HS-5 (cell line): Measurements from ENCODE around the gene TAF12.
"Not testable (repeated sequence)": the region's sequence is repeated elsewhere in the genome, so short reads cannot be mapped to it uniquely, and the experiment has no call there.

Experiments
- DNase-seq: peaks from one replicate; pipeline ENCODE4 v3.0.0-alpha.2; 2012; ENCODE audit warnings: low read depth

TAF12 gene

GRCh38 chr1:28644494-28644893, 1.6 kb upstream of the TAF12 start:
- no peak for DNase-seq

DNA sequence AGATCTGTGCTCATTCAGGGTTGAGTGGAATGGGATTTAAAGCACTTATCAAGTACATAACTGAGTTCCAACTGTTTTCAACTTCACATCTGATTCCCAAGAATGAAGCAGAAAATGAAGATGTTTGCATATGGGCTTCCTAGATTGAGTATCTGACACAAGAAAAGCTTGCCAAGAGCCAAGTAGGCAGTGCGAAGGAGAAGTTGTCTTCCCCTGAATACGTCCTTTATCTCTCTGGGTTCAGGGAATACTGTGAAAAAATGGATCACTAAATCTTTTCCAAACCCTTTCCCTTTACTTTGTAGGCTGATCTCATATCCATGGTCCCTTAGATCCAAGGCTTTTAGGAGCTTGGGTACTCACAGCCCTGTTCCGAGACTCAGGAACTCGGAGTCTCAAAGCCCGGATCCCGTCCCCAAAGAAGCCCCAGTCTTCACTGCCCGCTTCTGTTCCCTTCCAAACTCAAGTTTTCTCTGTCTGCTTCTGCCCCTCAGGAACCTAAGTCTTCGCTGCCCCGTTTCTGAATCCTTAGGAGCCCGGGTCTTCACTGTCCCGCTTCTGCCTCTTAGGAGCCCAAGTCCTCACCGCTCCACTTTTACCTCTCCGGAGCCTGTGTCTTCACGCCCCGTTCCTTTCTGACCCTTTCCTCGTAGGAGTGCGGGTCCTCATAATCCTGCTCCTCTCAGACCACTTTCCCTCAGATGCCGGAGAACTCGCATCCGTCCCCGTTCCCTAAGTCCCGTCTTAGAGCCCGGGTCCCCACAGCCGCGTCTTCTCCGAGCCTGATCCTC, 616 bp downstream of the TAF12 start:
- no peak for DNase-seq

DNA sequence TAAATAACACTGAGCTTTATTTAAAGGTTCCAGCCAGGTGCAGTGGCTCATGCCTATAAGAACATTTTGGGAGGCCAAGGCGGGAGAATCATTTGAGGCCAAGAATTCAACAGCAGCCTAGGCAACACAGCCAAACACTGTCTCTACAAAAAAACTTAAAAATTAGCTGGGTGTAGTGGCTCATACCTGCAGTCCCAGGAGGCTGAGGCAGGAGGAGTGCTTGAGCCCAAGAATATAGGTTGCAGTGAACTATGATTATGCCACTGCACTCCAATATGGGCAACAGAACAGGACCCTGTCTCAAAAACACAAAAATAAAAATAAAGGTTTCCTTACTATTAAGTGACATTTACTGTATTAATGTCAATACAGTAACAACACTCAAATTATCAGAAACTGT, 2.1 kb downstream of the TAF12 start:
- DNase-seq, result no peak

DNA sequence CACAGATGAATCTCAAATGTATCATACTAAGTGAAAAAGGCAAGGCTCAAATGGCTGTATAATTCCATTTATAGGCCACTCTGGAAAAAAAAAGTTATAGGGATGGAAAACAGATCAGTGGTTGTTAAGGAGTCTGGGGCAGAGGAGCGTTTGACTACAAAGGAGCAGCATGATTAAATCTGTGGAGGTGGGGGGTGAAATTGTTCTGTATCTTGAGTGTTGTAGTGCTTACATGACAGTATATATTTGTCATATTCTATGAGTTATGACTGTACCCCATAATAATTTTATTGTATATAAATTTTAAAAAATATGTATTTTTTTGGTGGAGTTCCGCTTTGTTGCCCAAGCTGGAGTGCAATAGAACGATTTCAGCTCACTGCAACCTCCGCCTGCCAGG, 10.3 kb downstream of the TAF12 start:
- no peak for DNase-seq

- no peak for DNase-seq
Measured at GRCh38 chr1:28631713-28632112, 11.2 kb downstream of the TAF12 start.

DNA sequence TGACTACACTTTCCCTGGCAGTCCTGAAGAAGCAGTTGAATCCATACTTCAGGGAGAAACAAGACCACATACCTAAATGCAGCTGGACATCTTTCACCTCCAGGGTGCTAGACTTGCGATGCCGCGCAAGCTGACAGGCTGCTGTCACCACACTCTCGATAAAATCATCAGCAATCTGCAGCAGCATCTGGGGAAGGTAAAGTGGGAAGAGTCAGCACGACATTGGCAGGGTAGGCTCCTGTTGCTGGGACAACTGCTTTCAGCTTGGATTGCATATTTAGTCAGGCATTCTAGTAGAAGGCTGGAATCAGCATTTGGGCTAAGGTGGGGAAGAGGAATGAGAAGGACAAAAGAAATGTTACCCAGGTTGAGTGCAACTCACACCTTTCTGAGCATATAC, 29.7 kb downstream of the TAF12 start:
- no peak for DNase-seq

DNA sequence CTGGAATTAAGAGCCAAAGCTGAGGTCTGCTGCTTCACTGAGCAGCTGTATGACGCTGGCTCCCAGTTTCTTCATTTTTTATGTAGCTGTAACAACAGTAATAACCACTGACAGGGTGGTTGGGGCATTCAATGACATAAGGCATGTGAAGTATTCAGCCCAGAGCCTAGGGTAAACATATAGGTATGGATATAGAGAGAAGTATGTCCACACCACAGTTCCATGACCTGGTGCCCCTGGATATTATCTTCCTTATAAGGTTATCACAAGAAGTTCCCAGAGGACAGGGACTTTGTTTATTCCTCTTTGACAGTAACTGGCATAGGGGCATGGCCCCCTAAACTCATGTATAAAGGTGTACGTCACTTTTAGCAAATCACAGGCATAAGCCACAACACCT, 36.1 kb downstream of the TAF12 start:
- no peak for DNase-seq

GRCh38 chr1:28604962-28605361, 37.9 kb downstream of the TAF12 start:
- no peak for DNase-seq

- no peak for DNase-seq
Measured at GRCh38 chr1:28604411-28604810, 38.5 kb downstream of the TAF12 start.

GRCh38 chr1:28602536-28603439, 40.1 kb downstream of the TAF12 start:
- DNase-seq, result peak; percentile 66

GRCh38 chr1:28601696-28602095, 41.2 kb downstream of the TAF12 start:
- DNase-seq, result peak; percentile 86

- DNase-seq, result not testable (repeated sequence)
Measured at GRCh38 chr1:28596276-28596675, 46.6 kb downstream of the TAF12 start.

DNA sequence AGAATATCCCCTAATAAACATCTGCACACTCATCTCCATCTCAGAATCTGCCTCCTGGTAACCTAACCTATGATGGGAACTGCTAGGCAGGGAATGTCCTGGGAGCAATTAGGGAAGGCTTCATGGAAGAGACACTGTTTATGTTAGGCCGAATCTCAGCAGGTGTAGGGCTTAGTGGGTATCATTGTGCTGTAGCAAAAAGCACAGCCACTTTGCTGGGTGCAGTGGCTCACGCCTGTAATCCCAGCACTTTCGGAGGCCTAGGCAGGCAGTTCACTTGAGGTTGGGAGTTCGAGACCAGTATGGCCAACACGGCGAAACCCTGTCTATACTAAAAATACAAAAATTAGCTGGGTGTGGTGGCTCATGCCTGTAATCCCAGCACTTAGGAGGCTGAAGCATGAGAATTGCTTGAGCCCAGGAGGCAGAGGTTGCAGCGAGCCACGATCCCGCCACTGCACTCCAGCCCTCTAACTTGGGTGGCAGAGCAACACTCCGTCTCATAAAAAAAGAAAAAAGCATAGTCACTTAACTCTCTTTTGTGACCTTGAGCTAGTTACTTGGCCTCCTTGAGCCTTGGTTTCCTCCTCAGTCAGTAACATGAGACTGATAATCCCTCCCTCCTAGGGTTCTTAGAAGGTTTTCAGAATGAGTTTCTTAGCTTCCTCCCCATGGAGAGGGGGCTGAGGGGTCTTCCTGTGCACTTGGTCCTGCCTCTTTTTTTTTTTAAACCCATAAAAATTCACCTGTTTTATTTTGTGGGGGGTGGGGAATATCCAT, 47.3 kb downstream of the TAF12 start:
- DNase-seq, result no peak

DNA sequence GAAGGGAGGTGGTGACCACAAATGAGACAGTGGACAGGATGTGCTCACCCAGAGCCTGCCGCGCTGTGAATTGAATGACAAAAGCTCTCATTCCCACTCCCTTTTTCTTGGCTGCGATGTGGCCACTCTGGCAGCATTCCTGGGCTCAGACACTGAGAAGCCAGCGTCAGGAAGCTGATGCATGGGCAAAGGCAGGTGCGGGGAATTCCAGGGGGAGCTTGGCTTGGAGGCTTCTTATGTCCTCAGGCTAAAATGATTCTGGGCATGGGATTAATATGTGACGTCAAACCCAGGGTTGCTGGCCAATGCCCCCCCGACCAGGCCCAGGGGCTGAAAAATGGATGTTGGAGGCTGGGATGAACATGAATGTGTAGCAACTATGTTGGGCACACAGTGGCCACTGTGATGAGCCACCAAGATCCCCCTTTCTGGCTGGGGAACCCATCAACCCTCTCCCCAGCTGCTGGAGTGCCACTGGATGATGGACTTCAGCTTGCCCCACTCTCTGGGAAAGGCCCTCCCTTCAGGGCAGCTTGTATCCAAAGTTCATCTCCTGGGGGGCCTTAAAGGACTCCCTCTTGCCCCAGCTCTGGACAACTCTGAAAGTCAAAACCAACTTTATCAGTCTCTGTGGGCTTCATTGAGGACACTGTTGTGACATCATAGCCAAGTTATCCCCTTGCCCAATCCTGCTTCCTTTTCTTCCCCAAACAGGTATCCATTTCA, 48.0 kb downstream of the TAF12 start:
- not testable (repeated sequence) for DNase-seq

- not testable (repeated sequence) for DNase-seq
Measured at GRCh38 chr1:28593988-28594356, 48.9 kb downstream of the TAF12 start.

DNA sequence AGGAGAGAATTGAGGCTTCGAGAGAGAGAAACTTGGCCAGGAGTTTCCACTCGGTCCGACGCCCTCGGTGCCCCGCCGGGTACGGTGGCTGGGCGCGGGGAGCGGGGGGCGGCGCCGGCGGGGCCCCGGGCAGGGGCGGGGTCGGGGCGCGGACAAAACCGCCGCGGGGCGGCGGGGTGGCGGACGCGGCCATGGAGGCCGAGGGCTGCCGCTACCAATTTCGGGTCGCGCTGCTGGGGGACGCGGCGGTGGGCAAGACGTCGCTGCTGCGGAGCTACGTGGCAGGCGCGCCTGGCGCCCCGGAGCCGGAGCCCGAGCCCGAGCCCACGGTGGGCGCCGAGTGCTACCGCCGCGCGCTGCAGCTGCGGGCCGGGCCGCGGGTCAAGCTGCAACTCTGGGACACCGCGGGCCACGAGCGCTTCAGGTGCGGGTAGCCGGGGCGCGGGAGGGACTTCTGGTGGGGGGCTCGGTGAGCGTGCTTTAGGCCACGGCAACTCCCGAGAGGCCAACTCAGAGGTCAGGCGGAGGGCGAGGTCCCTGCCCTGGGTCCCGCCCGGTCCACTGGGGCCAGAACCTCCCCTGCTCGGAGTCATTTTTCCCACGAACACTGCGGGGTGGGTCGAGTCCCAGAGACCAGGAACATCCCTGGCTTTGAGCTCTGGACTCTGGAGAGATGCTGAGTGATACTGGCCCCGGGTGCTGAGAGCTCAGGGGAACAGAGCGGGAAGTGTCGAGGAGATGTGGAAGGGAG, 50.4 kb downstream of the TAF12 start:
- no peak for DNase-seq

GRCh38 chr1:28591708-28592320, 51.1 kb downstream of the TAF12 start, which contains the start of gene RAB42:
TSS of gene RAB42 (plus strand) at chr1:28592265. CDS start at chr1:28592512, 247 bp downstream.
- DNase-seq, result no peak

DNA sequence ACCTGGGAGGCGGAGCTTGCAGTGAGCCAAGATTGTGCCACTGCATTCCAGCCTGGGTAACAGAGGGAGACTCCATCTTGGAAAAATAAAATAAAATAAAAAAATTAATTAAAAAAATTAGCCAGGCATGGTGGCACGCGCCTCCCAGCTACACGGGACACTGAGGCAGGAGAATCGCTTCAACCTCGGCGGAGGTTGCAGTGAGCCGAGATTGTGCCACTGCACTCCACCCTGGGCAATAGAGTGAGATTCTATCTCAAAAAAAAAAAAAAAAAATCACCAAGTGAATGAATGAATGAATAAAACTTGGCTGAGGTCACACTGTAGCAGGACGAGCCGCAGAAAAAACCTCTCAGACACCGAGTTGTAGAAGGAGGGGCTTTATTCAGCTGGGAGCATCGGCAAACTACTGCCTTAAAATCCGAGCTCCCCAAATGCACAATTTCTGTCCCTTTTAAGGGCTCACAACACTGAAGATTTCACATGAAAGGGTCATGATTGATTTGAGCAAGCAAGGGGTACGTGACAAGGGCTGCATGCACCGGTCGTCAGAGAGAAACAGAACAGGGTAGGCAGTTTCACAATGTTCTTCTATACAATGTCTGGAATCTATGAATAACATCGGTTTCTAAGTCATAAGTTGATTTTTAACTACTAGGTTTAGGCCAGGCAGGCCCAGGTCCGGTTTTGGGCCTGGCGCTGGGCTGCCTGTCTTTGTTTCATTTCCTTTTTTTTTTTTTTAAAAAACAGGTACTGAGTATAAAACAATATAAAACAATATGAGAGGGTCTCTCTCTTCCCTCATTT, 56.1 kb downstream of the TAF12 start:
- DNase-seq, result not testable (repeated sequence)

DNA sequence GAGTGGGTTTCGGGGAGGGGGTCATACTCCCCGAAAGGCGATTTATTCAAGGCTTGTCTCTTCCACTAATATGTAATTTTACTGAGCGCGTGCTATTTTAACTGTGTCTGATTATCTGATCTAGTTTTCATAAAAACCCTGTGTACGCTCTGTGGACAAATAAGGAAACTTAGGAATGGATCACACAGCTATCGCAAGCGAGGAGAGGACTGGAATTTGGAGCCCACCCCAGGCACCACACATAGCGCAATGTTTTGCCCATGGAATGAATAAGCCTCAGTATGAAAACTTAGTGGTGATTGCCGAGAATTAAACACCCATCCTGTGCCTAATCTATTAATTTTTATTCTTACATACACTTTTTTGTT, 60.6 kb downstream of the TAF12 start:
- DNase-seq, result no peak
